HG02642 (cell line): ENCODE measurements around the gene OR10P1.
"Not testable (repeated sequence)": the region's sequence is repeated elsewhere in the genome, so short reads cannot be mapped to it uniquely, and the experiment has no call there.

ENCODE experiments used
- ATAC-seq: cut with Tn5 transposase; IDR thresholded peaks from one replicate; pipeline ENCODE4 v1.9.1; 2021; ENCODE audit warnings: mild to moderate bottlenecking; ENCODE audit not compliant: unreplicated experiment, poor library complexity

Gene OR10P1

GRCh38 chr12:55636853-55637252 lies at the start of gene OR10P1:
Gene OR10P1 (plus strand): TSS chr12:55636892. CDS start chr12:55636892, 0 bp downstream.
- no peak for ATAC-seq

DNA sequence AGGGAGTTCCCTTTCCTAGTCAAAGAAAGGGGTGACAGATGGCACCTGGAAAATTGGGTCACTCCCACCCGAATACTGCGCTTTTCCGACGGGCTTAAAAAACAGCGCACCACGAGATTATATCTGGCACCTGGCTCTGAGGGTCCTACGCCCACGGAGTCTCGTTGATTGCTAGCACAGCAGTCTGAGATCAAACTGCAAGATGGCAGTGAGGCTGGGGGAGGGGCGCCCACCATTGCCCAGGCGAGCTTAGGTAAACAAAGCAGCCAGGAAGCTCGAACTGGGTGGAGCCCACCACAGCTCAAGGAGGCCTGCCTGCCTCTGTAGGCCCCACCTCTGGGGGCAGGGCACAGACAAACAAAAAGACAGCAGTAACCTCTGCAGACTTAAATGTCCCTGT lies 46.5 kb upstream of the OR10P1 start:
- not testable (repeated sequence) for ATAC-seq

DNA sequence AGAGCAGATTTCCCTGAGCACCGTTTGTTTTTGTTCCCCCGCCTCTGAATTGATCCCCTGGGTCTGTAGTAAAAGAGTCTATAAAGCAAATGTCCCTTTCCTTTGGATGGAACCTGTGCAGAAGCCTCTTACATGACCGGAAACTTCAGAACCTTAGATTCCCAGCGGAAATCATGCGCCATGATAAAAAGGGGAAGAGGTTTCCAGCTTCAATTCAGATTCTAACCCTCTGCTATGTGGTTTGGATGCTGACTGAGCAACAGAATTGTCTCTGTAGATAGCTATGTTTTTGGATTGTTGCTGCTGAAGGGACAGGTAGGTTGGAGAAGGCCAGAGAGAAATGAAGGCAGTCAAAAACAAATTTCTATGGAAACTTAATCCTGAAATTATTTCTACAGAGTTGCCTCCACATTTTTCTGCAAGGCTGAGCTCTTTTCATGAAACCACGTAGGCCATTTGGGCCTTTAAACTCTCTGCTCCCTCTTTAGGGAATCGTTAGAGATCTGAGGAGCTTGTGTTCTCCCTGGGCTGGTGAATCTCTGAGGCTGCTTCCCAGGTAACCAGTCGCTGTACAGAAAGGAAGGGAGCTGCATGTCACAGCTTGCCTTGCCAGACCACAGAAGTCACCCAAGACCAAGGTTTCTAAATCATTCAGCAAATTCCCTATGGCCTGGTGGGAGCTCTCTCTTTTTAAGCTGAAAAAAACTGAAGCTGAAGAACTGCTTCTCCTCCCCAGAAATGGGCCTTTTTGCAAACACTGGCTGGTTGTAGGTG lies 28.7 kb upstream of the OR10P1 start:
- no peak for ATAC-seq

DNA sequence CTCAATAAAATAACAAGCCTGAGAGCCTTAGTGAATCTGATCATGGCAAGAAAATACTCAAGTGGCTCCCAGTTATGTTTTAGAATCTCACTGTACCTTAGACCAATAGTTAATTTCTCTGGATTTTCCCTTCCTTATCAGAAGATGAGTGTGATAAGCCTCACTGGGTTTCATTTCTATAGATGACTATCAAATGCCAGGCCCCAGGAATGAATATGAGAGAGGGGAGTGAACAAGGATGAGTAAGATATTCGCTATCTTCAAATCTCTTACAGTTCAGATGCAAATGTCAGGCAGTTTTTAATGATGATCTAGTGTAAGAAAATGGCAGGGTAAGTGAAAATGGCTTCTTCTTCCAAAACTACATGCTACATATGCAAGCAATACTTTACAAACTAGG lies 26.1 kb upstream of the OR10P1 start:
- ATAC-seq, result no peak

DNA sequence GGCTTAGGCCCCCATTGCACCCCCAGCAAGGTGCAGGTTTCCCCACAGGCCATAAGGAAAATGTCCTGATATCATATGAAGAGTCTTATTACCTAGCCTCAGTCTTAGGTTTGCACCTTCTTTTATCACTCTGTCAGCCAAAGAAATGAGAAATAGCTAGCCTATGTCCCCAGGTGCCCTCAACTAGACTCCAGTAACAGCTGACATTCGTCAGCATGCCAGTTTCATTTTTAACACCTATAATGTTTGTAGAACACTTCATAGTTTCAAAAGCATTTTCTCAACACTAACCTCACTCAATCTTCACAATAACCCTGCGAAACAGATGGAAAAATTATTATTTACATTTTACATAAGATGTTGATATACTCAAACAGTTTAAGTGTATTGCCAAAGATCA lies 24.0 kb upstream of the OR10P1 start:
- no peak for ATAC-seq

GRCh38 chr12:55614764-55615163 lies 21.9 kb upstream of the OR10P1 start:
- ATAC-seq, result no peak

GRCh38 chr12:55619354-55620138 lies 17.1 kb upstream of the OR10P1 start:
- peak; percentile 75 for ATAC-seq

DNA sequence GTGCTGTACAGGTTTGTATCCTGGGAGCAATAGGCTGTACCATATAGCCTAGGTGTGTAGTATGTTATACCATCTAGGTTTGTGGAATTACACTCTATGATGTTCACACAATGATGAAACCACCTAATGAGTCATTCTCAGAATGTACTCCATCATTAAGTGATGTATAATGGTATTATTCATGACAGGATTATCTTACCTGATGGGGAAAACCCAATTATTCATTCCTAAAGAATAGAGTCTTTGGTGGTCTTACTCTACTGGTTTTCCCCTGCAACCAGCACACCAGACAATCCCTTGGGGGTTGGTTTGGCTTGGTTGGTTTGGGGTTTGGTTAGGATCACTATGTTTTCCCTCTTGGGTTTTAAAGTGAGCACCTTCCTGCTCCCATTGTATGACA lies 12.6 kb upstream of the OR10P1 start:
- ATAC-seq, result peak; percentile 67

DNA sequence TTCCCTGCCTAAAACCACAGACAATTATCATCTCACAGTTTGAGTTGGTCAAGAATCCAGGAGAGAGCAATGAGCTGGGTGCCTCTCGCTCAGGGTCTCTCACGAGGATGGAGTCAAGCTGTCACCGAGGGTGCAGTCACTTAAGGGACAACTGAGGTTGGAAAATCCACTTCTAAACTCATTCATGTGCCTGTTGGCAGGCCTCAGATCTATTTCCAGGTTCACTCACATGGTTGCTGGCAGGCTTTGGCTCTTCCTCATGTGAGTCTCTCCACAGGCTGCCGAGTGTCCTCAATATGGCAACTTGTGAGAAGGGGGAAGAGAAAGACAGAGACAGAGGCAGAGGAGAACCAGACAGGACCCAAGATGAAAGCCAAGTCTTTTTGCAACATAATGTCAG lies 10.5 kb upstream of the OR10P1 start:
- ATAC-seq, result no peak

GRCh38 chr12:55629058-55629841 lies 7.4 kb upstream of the OR10P1 start:
- ATAC-seq, result no peak

DNA sequence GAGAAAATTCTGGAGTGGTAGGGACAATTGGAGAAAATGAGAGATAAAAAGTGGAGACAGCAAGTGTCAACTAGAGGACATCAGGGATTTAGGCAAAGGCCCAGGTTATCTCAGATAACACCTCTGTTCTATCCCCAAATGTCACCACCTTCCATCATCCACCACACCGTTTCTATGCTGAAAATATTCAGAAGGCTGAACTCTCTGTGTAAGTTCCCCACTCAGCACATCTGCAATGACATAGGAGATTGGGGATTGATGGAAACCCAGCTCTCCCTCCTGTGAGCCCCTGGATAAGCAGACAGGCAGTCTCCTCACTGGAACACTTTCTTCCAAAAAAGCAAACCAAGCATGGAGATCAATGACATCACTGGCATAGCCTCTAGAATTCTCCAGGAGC lies 5.6 kb upstream of the OR10P1 start:
- ATAC-seq, result no peak

DNA sequence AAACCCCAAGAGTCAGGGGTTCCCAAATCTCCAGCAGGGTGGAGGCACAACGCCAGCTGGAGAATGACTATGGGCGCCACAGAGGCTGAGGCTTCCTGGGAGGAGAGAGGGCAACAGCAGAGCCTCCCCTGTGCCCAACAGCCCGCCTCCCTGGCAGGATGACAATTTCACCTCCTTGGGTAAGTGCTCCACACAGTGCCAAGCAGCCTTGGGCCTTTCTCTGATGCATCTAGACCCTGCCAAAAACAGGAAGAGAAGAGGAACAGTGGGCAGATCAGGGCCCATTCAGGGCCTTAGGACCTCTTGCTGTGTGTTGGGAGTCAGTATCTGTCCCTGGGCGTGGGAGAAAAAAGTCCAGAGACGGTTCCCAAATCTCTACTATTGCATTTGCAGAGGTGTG lies 5.0 kb upstream of the OR10P1 start:
- ATAC-seq, result no peak

DNA sequence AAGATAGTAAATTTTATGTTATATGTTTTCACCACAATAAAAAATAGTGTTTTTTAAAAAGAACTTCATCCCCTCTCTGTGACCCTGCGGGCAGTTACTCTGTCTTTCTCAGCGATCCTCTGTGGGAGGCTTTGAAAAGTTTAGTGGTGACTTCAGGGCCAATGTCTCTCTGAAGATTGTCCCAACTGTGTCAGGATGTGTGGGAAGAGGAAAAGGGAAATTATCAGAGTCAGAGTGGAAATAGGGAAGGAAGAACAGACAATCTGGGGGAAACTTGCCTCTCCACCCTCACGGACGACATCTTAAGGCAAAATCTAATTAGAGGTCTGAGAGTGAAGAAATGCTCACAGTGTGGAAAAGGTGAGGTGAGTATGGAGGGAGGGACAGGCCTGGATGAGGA lies 3.5 kb upstream of the OR10P1 start:
- ATAC-seq, result no peak

- no peak for ATAC-seq
These were observed 506 bp upstream of the OR10P1 start for GRCh38 chr12:55636116-55636655.

- ATAC-seq, result no peak
These were observed 775 bp downstream of the OR10P1 start for GRCh38 chr12:55637467-55637866.

DNA sequence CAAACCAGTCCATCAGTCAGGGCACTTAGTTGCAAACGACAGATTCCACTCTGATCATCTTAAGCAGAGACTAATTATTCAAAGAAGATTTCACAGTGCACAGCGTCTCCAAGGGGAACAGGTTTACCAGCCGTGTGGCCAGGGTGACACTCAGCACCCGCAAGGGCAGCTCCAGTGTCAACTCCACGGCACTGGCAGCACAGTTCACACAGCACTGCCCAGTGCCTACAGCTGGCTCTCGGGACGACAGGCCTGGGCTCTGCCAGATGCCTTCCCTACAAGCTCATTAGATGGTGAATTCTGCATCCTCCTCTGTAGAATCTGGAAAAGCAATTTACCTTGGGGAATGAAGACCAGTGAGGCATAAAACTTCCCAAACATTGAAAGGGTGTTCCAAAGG lies 4.9 kb downstream of the OR10P1 start:
- ATAC-seq, result no peak

- no peak for ATAC-seq
These were observed 5.6 kb downstream of the OR10P1 start for GRCh38 chr12:55642267-55642666.

DNA sequence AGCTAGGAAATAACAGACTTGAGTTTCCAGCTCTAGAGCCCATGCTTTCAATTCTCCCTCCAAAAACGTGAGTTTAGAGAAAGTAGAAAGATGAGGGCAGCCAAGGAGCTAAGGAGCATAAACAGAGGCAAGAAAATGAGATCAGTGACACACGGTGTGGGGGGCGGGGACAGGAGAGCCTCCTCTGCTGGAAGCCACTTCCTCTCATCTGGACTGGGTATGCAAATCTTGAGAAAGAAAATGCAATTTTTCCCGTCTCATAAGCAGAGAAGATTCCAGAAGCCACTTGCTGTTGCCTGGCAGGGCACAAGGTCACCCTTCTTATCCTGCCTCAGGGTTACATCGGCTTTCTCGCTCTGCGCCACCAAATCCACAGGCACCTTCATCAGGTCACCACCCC lies 6.0 kb downstream of the OR10P1 start:
- ATAC-seq, result no peak

GRCh38 chr12:55644591-55644990 lies 7.9 kb downstream of the OR10P1 start:
- no peak for ATAC-seq

DNA sequence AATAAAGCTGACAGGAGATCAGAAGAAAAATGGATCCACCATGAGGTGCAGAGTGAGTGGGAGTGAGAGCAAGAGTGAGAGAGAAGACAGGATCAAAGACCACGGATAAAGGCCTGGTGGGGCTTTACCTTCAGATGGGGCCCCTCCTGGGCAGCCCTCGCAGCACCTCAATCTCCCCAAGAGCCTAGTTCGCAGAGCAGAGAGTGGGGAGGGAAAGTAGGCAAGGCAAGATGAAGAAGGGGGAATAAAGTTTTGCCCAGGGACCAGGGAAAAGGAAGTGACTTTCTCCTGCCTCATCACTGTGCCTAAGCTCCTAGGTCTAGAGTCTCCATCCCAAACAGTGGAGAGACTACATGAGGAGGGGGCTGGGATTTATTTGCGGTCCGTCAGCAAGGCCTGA lies 10.3 kb downstream of the OR10P1 start:
- no peak for ATAC-seq
